ENCODE measurements around the gene ZNF541. TPM values are rescaled to one million over a fixed set of nuclear protein-coding genes. Genes with fewer than 3 reads are reported as not detected.

Gene ZNF541, protein sequence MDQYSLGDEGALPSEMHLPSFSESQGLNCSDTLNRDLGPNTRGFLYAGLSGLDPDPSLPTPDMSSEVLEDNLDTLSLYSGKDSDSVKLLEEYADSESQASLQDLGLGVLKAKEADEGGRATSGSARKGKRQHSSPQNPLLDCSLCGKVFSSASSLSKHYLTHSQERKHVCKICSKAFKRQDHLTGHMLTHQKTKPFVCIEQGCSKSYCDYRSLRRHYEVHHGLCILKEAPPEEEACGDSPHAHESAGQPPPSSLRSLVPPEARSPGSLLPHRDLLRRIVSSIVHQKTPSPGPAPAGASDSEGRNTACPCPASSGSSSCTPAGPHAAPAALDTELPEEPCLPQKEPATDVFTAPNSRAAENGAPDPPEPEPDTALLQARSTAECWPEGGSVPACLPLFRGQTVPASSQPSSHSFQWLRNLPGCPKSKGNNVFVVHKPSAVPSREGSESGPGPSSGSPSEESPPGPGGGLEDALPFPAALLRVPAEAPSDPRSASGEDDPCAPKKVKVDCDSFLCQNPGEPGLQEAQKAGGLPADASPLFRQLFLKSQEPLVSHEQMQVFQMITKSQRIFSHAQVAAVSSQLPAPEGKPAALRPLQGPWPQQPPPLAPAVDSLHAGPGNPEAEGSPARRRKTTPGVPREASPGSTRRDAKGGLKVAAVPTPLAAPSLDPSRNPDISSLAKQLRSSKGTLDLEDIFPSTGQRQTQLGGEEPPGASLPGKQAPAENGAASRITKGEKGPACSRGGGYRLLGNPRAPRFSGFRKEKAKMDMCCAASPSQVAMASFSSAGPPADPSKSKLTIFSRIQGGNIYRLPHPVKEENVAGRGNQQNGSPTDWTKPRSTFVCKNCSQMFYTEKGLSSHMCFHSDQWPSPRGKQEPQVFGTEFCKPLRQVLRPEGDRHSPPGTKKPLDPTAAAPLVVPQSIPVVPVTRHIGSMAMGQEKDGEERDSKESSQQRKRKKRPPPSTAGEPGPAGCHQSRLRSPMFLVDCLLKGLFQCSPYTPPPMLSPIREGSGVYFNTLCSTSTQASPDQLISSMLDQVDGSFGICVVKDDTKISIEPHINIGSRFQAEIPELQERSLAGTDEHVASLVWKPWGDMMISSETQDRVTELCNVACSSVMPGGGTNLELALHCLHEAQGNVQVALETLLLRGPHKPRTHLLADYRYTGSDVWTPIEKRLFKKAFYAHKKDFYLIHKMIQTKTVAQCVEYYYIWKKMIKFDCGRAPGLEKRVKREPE (N-terminal part only)
- 1 to 10 TPM in 1 of 7 donors, under 1 TPM in 6; 0.34 to 1.2 (median 0.42) TPM for total RNA-seq
- under 1 TPM; 0.20 to 0.70 (median 0.50) TPM for polyA plus RNA-seq
- long read RNA-seq, donor 1, result 0 reads
- long read RNA-seq, donor 2, result 0 reads

GRCh38 chr19:47573071-47574026 lies at the start of gene ZNF541:
Gene ZNF541 (minus strand): TSS chr19:47573148. CDS start chr19:47555856, 17,292 bp downstream.
- Histone ChIP-seq H3K36me3 (no peaks in the 10 kb centered on the region), H3K9me3 (no peaks in the 10 kb centered on the region), H3K4me3 (peak within 1 kb of the TSS in 7 of 8 donors; percentile 14 to 62 (median 31)), H3K27me3 (replicated peaks in 1 of 7) (peaks cover 0 to 64% (median 16%) of the 10 kb centered on the region in 7 donors), H3K4me1 (peaks cover 0 to 32% (median 17%) of the 10 kb centered on the region in 6 donors), H3K27ac (peak within 1 kb of the TSS in 2 of 8 donors; percentile 12 to 37)
- intact Hi-C loops (cut with DNase I; ENCODE audit: low total_unique reads), result no loop called here
- TF ChIP-seq, protein P1, sequence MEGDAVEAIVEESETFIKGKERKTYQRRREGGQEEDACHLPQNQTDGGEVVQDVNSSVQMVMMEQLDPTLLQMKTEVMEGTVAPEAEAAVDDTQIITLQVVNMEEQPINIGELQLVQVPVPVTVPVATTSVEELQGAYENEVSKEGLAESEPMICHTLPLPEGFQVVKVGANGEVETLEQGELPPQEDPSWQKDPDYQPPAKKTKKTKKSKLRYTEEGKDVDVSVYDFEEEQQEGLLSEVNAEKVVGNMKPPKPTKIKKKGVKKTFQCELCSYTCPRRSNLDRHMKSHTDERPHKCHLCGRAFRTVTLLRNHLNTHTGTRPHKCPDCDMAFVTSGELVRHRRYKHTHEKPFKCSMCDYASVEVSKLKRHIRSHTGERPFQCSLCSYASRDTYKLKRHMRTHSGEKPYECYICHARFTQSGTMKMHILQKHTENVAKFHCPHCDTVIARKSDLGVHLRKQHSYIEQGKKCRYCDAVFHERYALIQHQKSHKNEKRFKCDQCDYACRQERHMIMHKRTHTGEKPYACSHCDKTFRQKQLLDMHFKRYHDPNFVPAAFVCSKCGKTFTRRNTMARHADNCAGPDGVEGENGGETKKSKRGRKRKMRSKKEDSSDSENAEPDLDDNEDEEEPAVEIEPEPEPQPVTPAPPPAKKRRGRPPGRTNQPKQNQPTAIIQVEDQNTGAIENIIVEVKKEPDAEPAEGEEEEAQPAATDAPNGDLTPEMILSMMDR (IDR thresholded peaks at IDR 0.05 in 8 of 11, conservative IDR thresholded peaks at IDR 0.05 in 3 of 11), result no peak
- peak in 2 of 3 donors; percentile 14 to 38 for TF ChIP-seq POLR2AphosphoS5 (IDR thresholded peaks at IDR 0.05)
- WGBS, 5 donors, result 20 to 30% (median 23%) methylated on average over 52 to 89 of the region's 89 CpGs
- peak; percentile 85 for DNase-seq

DNA sequence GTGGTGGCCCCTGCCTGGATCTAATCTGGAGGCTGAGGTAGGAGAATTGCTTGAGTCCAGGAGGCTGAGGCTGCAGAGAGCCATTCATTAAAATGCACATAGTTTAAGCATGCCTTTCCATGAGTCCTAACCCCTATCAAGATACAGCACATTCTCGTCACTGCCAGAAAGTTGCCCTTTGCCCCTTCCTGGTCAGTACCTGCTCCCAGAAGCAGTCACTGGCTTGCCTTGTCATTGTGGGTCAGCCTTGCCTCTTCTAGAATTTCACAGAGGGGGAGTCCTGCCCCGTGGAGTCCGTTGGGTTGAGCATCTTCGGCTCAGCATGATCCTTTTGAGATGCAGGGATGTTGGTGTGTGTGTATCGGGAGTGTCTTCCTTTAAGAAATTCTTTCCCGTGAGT lies 46.8 kb upstream of the ZNF541 start:
- H3K27me3 ChIP-seq (replicated peaks in 1 of 7), result no peaks in the 10 kb centered on the region
- H3K36me3 ChIP-seq, result peaks cover 0 to 45% (median 0%) of the 10 kb centered on the region in 6 donors
- H3K9me3 ChIP-seq, result no peaks in the 10 kb centered on the region
- WGBS, 5 donors, result 79 to 88% (median 86%) methylated on average over 6 of the region's 6 CpGs
- peaks cover 5 to 95% (median 48%) of the 10 kb centered on the region in 6 donors for H3K4me1 ChIP-seq
- TF ChIP-seq POLR2A (IDR thresholded peaks at IDR 0.05) (no peak), POLR2AphosphoS5 (IDR thresholded peaks at IDR 0.05) (no peak)
- TF ChIP-seq, protein P1 (IDR thresholded peaks at IDR 0.05 in 8 of 11, conservative IDR thresholded peaks at IDR 0.05 in 3 of 11), result no peak
- no peak overlapping the region for H3K27ac ChIP-seq
- no peak for DNase-seq
- intact Hi-C loops (cut with DNase I; ENCODE audit: low total_unique reads), result no loop called here
- H3K4me3 ChIP-seq, result no peak overlapping the region

DNA sequence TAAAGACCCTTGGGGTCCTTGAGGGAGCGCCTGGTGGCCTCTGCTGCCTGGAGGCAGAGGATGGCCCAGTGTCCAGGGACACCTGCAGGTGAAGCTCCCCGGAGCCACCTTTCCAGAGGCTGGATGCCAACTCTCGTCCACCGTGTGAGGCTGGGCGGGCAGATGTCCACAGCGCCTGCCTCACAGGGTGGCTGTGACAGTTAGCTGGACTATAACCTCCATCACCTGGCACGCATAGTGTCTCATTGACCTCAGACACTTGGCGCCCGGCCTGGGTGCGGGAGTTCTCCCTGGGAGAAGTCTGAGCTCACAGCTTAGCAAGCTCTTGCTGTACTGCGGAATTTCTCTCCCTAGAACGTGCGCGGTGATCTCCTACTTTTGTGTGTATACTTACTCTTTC lies 45.8 kb upstream of the ZNF541 start:
- 75 to 89% (median 82%) methylated on average over 8 to 14 of the region's 14 CpGs for WGBS, 5 donors
- H3K36me3 ChIP-seq, result peaks cover 0 to 43% (median 0%) of the 10 kb centered on the region in 6 donors
- no peak for DNase-seq
- no peaks in the 10 kb centered on the region for H3K9me3 ChIP-seq
- TF ChIP-seq POLR2A (IDR thresholded peaks at IDR 0.05) (no peak), POLR2AphosphoS5 (IDR thresholded peaks at IDR 0.05) (peak in 1 of 3 donors; percentile 31)
- H3K4me3 ChIP-seq, result no peak overlapping the region
- intact Hi-C loops (cut with DNase I; ENCODE audit: low total_unique reads), result no loop called here
- H3K27ac ChIP-seq, result no peak overlapping the region
- no peaks in the 10 kb centered on the region for H3K27me3 ChIP-seq (replicated peaks in 1 of 7)
- H3K4me1 ChIP-seq, result peaks cover 5 to 93% (median 42%) of the 10 kb centered on the region in 6 donors
